ENCODE data around the gene ALPI.
A peak's percentile ranks its signal among the peaks of the same experiment; 100 is the strongest.
"Not testable (repeated sequence)": the region's sequence is repeated elsewhere in the genome, so short reads cannot be mapped to it uniquely, and the experiment has no call there.

Gene ALPI

GRCh38 chr2:232443669-232444408, 12.1 kb upstream of the ALPI start:
- not testable (repeated sequence) for DNase-seq

DNA sequence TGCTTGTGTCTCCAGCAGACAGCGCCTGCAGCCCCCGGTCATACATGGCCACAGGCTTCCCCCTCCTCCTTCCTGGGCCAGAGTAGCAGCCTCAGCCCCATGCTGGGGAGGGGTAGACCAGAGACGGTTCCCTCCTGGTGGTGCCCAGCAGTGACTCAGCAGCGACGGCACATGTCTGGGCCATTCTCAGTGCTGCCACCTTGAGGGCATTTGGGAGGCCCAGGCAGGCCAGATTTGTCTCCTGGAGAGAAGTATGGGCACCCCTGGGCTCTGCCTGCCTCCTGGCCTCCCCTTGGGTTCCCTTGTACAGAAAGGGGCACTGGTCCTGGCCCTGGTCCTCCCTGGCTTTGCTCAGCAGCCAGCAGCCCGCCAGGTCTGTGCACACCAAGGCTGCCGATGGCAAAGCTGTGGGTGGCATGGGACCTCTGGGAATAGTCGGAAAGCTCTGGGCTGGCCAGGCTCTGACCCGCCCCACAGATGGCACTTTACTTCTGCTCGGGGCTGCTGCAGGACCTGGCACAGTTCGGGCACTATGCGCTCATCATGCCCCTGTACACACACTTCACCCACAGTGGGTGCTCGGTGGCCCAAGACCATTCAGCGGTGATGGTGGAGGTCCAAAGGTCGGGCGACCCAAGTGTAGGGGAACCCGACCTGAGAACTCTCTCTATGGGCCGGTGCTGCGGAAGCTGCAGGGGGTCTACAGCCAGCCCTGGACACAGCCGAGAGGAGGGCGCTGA, 11.4 kb upstream of the ALPI start:
- DNase-seq, result peak; percentile 54

GRCh38 chr2:232445149-232445885, 10.6 kb upstream of the ALPI start:
- not testable (repeated sequence) for DNase-seq

GRCh38 chr2:232446266-232446777, 9.6 kb upstream of the ALPI start:
- not testable (repeated sequence) for DNase-seq

GRCh38 chr2:232447091-232447620, 8.8 kb upstream of the ALPI start:
- no peak for DNase-seq

DNA sequence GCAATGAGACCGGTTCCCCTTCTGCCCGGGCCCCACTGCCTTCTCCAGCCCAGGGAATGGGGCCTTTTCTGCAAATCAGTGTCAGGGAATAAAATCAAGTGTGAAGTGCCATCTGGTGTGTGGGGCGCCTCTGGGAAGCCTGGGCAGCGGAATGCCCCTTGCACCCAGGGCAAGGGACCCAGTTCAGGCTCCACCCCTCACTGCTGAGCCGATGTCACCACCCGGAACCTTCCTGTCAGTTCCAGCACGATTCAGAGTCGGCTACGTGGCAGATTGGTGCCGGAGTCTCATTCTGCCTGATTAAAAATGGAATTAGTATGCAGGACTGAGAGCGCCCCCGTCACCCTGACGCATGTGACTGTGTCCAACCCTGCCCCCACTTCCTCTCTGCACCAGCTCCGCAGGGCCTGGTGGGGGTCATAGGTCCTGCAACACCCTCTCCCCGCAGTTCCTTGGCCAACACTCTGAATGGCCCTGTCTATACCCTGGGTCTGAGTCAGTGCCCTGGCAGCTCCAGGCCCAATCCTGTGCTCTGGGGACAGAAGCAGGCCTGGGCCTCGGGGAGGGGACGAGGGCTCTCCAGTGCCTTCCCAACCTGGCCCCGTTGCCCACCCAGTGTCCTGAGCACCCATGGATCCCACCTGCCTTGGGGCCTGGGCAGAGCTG, 8.2 kb upstream of the ALPI start:
- no peak for DNase-seq

DNA sequence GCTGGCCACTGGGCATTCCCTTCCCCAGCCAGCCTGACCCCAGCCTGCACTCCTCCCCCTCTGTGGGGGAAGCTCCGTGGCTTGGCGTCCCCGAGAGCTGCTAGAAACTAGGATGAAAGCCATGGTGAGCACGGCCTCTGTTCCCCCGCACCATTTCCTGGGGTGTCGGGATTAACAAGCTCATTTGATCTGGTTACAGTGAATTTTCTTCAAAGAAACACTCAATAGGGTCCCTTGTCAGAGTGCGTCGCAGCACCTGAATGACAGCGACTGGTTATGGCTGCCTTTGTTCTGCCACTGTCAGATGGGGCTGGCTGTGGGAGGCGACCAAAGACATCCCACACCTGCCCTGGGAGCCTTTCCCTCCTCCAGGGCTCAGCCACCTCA, 7.7 kb upstream of the ALPI start:
- DNase-seq, result no peak

GRCh38 chr2:232449964-232450363, 6.0 kb upstream of the ALPI start:
- no peak for DNase-seq

DNA sequence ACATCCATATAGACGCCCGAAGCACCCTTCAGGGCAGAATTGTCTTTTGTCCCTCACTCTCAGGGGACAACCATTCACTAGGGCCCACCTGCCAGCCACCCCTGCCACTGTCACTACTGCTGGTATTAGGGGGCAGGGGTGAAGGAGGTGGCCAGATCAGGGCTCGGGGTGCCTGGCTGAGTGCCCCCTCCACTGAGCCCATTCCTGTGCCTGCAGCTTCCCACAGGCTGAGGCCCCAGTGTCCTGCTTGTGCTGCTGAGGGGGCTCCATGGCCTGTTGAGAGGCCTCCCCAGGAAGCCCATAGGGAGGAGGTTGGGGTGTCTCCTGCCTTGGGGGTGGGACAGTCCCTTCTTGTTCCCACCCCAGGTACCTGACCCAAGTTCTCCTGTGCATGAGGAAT, 4.3 kb upstream of the ALPI start:
- not testable (repeated sequence) for DNase-seq

GRCh38 chr2:232454630-232455029, 1.3 kb upstream of the ALPI start:
- DNase-seq, result no peak

DNA sequence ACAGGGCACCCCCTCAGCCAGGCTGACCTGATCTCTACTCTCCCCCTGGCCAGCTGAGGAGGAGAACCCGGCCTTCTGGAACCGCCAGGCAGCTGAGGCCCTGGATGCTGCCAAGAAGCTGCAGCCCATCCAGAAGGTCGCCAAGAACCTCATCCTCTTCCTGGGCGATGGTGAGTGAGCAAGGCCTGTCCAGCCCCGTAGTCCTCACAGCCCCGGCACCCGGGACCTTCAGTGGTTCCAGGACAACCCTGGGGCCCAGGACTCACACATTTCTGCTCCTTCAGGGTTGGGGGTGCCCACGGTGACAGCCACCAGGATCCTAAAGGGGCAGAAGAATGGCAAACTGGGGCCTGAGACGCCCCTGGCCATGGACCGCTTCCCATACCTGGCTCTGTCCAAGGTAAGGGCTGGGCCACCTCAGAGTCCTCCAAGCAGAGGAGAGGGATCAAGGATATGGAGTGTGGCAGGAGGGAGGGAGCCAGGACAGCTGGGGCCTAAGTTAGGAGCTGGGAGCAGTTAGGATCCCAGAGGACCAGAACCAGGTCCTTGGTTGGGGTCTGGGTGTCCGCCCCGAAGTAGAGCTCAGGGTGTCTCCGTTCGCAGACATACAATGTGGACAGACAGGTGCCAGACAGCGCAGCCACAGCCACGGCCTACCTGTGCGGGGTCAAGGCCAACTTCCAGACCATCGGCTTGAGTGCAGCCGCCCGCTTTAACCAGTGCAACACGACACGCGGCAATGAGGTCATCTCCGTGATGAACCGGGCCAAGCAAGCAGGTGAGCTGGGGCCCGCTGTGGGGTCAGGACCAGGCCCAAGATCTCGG, 555 bp downstream of the ALPI start:
- no peak for DNase-seq

DNA sequence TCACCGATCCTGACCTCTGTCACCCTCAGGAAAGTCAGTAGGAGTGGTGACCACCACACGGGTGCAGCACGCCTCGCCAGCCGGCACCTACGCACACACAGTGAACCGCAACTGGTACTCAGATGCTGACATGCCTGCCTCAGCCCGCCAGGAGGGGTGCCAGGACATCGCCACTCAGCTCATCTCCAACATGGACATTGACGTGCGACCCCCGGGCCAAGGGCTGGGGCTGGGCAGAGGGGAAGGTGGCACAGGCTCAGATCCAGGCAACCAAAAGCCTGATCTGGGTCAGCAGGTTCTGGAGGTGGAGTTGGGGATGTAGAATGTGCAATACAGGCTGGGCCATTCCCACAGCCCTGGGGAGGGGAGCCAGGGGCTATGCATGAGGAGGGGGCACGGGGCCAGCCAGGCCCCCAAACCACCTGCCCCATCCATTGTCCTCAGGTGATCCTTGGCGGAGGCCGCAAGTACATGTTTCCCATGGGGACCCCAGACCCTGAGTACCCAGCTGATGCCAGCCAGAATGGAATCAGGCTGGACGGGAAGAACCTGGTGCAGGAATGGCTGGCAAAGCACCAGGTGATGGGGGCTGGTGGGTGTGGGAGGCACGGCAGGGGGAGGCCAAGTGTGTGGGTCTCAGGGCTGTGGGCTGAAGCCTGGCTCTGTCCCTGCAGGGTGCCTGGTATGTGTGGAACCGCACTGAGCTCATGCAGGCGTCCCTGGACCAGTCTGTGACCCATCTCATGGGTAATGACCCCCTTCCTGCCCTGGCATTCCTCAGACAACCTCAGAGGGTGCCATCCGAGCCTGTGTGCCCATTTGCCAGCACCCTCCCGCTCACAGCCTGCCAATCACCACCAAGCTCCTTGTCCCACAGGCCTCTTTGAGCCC, 1.4 kb downstream of the ALPI start:
- DNase-seq, result no peak

DNA sequence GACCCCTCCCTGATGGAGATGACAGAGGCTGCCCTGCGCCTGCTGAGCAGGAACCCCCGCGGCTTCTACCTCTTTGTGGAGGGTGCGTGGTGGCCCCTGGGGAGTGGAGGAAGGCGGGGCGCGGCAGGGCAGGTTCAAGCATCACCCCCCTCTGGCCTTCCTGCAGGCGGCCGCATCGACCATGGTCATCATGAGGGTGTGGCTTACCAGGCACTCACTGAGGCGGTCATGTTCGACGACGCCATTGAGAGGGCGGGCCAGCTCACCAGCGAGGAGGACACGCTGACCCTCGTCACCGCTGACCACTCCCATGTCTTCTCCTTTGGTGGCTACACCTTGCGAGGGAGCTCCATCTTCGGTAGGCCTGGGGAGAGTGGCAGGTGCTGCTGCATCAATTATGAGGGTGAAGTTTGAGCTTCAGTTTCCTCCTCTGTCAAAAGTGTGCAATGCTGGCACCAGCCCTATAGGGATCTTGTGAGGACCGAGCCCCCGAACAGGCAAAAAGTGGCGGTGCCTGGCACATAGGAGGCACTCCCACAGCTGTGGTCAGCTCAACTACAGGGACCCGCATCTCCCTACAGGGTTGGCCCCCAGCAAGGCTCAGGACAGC, 2.2 kb downstream of the ALPI start:
- no peak for DNase-seq

GRCh38 chr2:232458661-232459418, 2.9 kb downstream of the ALPI start:
- DNase-seq, result no peak

GRCh38 chr2:232459419-232460035, 3.6 kb downstream of the ALPI start:
- no peak for DNase-seq

DNA sequence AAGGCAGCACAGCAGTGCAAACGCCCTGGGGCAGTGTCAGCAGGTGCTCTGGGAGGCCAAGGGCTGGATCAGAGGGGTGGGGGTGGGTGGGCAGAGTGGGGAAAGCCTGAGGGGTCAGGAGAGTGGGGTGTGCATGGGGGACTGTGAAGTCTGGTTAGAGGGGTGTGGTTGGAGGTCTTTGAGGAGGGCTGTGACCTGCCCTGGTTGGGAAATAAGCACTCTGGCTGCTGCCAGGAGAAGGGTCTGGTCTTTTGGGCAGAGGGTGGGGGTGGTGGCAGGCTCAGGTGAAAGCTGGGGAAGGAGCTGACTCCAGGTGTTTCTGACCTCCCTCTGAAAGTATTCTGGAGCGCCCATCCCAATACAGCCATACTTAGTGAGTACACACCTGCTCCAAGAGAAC, 4.2 kb downstream of the ALPI start:
- DNase-seq, result no peak

DNA sequence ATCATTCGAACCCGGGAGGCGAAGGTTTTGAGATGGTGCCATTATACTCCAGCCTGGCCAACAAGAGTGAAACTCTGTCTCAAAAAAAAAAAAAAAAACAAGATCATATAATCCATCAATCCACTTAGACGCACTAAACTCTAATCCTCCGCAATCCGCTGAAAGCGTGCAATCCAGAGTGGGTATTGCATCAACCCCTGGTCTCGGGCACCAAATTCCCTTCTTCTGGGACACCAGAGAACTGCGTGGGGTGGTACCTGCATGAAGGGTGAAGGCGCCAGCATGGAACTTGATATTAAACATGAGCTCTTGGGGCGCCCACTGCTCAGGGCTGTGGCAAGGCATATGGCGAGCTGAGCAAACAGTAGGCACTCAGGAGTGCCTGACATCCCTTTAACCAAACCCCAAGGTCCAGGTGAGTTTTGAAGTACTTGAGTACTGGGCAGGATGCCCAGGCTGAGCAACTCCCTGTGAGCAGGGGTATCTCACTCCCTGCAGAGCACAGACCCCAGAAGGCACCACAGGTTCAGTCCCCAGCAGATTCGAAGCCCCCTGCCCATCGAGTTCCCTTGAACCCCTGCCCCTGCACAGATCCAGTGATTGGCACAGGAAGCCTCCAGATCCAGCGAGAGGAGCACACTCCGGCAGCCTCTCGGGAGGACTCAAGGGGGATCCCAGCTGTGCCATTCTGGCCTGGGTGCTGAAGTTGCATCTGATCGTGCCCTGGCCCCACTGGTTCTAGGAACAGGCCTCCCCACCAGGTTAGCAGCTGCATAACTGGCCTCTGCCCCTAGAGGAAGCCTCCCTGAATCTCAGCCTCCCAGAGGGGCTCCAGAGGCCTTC, 8.0 kb downstream of the ALPI start:
- no peak for DNase-seq

- DNase-seq, result no peak
Measured at GRCh38 chr2:232464544-232464885, 8.6 kb downstream of the ALPI start.
